DOHH2 (cell line): ENCODE data around the gene ALDH1B1.

Source experiments
- EZH2phosphoT487 ChIP-seq: fragments of 200-600 bp; sonication (generic); IDR thresholded peaks from 2 replicates; pipeline ENCODE4 v1.6.1; 2017; ENCODE audit warnings: borderline replicate concordance, mild to moderate bottlenecking, antibody characterized with exemption, low read length, moderate library complexity, mixed read lengths
- TF ChIP-seq, protein P1 (sequence below): fragments of 200-600 bp; sonication (generic); IDR thresholded peaks from one replicate; pipeline ENCODE4 v1.5.1; 2014; ENCODE audit warnings: antibody characterized with exemption, mild to moderate bottlenecking, low read depth, low read length; ENCODE audit not compliant: poor library complexity, severe bottlenecking

DNA sequence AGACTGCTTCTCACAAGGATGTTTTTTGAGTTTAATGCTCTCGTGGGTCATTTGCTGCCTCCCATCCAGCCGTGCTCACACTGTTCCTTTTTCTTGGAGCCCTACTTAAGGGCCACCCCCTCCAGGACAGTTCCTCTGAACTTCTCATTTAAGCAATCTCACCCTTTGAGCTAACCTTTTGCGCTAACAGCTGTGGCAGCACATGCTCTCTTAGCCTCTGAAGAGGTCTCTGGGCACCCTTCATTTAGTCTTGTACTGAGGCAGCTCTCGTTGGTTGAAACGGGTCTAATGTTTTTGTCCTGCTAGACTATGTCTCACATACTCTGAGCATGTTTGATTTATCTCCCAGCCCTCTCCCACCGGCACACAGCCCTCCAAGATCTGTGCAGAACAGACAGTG, 11.8 kb downstream of the ALDH1B1 start:
- TF ChIP-seq, protein P1, sequence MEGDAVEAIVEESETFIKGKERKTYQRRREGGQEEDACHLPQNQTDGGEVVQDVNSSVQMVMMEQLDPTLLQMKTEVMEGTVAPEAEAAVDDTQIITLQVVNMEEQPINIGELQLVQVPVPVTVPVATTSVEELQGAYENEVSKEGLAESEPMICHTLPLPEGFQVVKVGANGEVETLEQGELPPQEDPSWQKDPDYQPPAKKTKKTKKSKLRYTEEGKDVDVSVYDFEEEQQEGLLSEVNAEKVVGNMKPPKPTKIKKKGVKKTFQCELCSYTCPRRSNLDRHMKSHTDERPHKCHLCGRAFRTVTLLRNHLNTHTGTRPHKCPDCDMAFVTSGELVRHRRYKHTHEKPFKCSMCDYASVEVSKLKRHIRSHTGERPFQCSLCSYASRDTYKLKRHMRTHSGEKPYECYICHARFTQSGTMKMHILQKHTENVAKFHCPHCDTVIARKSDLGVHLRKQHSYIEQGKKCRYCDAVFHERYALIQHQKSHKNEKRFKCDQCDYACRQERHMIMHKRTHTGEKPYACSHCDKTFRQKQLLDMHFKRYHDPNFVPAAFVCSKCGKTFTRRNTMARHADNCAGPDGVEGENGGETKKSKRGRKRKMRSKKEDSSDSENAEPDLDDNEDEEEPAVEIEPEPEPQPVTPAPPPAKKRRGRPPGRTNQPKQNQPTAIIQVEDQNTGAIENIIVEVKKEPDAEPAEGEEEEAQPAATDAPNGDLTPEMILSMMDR, result no peak
- no peak for TF ChIP-seq EZH2phosphoT487
